Activated CD4-positive, alpha-beta T cell treated with anti-CD3 and anti-CD28 coated beads, Interleukin-2, amount 10 ng/mL, durations not matched to agents 7 days and 5 days (primary cell): Measurements from ENCODE around the gene IGSF3. TPM values are rescaled to one million over a fixed set of nuclear protein-coding genes. Genes with fewer than 3 reads are reported as not detected.

Source experiments
- CTCF ChIA-PET: fragments of 350-600 bp; sonication (Branson Sonifier 250); formaldehyde crosslinking; loops from one replicate; lab custom pipeline; 2021; ENCODE audit warnings: antibody characterized with exemption; lab: Charles Lee
- POLR2A ChIA-PET: fragments of 350-600 bp; sonication (Branson Sonifier 250); formaldehyde crosslinking; loops from one replicate; lab custom pipeline; 2021; ENCODE audit warnings: antibody characterized with exemption; lab: Charles Lee
- DNase-seq: peaks from one replicate; pipeline ENCODE4 v3.0.0-alpha.2; 2020
- H3K27ac Mint-ChIP-seq: one replicate; pipeline ENCODE4 v1.8.0; 2021; ENCODE audit warnings: mild to moderate bottlenecking, moderate library complexity, mixed read lengths
- H3K27me3 Mint-ChIP-seq: one replicate; pipeline ENCODE4 v1.8.0; 2021; ENCODE audit warnings: mixed read lengths
- H3K36me3 Mint-ChIP-seq: one replicate; pipeline ENCODE4 v1.8.0; 2021; ENCODE audit warnings: low read depth, mixed read lengths
- H3K4me1 Mint-ChIP-seq: one replicate; pipeline ENCODE4 v1.8.0; 2021; ENCODE audit warnings: mixed read lengths
- H3K4me3 Mint-ChIP-seq: one replicate; pipeline ENCODE4 v1.8.0; 2021; ENCODE audit warnings: mild to moderate bottlenecking, moderate library complexity, mixed read lengths
- H3K9me3 Mint-ChIP-seq: one replicate; pipeline ENCODE4 v1.8.0; 2021; ENCODE audit warnings: mixed read lengths
- total RNA-seq, 2 experiments: library from RNA; stranded (reverse); gene quantifications; one replicate each; pipeline ENCODE4 v1.2.3, GENCODE V29; 2021

The IGSF3 gene
- total RNA-seq, 2 experiments from 2014 or later = 0.35 to 0.77 TPM

GRCh38 chr1:116681343-116681899 is 13.9 kb upstream of the IGSF3 start:
- Mint-ChIP-seq H3K27me3 (peaks cover 15% of the 10 kb centered on the region), H3K4me3 (no peak overlapping the region), H3K36me3 (no peaks in the 10 kb centered on the region), H3K9me3 (no peaks in the 10 kb centered on the region), H3K4me1 (no peaks in the 10 kb centered on the region), H3K27ac (no peak overlapping the region)
- ChIA-PET CTCF (interaction anchor here (1.6 kb wide), 1 partner anchor 36 kb away, joined by 4 read pairs; no protein-coding TSS in a partner anchor), POLR2A (no interaction called here)
- no peak for DNase-seq

- no peaks in the 10 kb centered on the region for H3K4me1 Mint-ChIP-seq
- no peak overlapping the region for H3K27ac Mint-ChIP-seq
- POLR2A ChIA-PET = no interaction called here
- H3K36me3 Mint-ChIP-seq = no peaks in the 10 kb centered on the region
- no peak overlapping the region for H3K4me3 Mint-ChIP-seq
- CTCF ChIA-PET = interaction anchor here (0.8 to 1.6 kb wide), 2 partner anchors 37 to 98 kb away, joined by 3 to 4 read pairs; no protein-coding TSS in a partner anchor
- H3K27me3 Mint-ChIP-seq = peaks cover 17% of the 10 kb centered on the region
- DNase-seq = no peak
- H3K9me3 Mint-ChIP-seq = no peaks in the 10 kb centered on the region
These were observed 13.2 kb upstream of the IGSF3 start for GRCh38 chr1:116680752-116681151.

GRCh38 chr1:116679828-116680628 is 12.5 kb upstream of the IGSF3 start:
- Mint-ChIP-seq H3K27me3 (peaks cover 17% of the 10 kb centered on the region), H3K4me1 (no peaks in the 10 kb centered on the region), H3K36me3 (no peaks in the 10 kb centered on the region), H3K4me3 (no peak overlapping the region), H3K9me3 (no peaks in the 10 kb centered on the region), H3K27ac (no peak overlapping the region)
- ChIA-PET POLR2A (no interaction called here), CTCF (interaction anchor here (0.6 to 1.6 kb wide), 3 partner anchors 37 to 98 kb away, joined by 3 to 4 read pairs (median 4); no protein-coding TSS in a partner anchor)
- DNase-seq = no peak

- Mint-ChIP-seq H3K27ac (no peak overlapping the region), H3K36me3 (no peaks in the 10 kb centered on the region), H3K27me3 (peaks cover 19% of the 10 kb centered on the region), H3K9me3 (no peaks in the 10 kb centered on the region), H3K4me3 (no peak overlapping the region), H3K4me1 (no peaks in the 10 kb centered on the region)
- no peak for DNase-seq
- CTCF ChIA-PET = interaction anchor here (0.6 kb wide), 1 partner anchor 53 kb away, joined by 4 read pairs; no protein-coding TSS in a partner anchor
- POLR2A ChIA-PET = no interaction called here
These were observed 11.7 kb upstream of the IGSF3 start for GRCh38 chr1:116679091-116679827.

- H3K27ac Mint-ChIP-seq = no peak overlapping the region
- no peak for DNase-seq
- ChIA-PET POLR2A (no interaction called here), CTCF (no interaction called here)
- no peaks in the 10 kb centered on the region for H3K9me3 Mint-ChIP-seq
- H3K4me3 Mint-ChIP-seq = no peak overlapping the region
- peaks cover 24% of the 10 kb centered on the region for H3K27me3 Mint-ChIP-seq
- H3K36me3 Mint-ChIP-seq = no peaks in the 10 kb centered on the region
- no peaks in the 10 kb centered on the region for H3K4me1 Mint-ChIP-seq
These were observed 11.2 kb upstream of the IGSF3 start for GRCh38 chr1:116678732-116679090.

GRCh38 chr1:116677474-116678062 is 10.0 kb upstream of the IGSF3 start:
- CTCF ChIA-PET = interaction anchor here (0.6 to 1.4 kb wide), 4 partner anchors 12 to 683 kb away, joined by 3 to 5 read pairs (median 4); partner anchors contain the start of gene TTF2
- no peak for DNase-seq
- Mint-ChIP-seq H3K4me3 (no peak overlapping the region), H3K36me3 (no peaks in the 10 kb centered on the region), H3K27me3 (peaks cover 30% of the 10 kb centered on the region), H3K4me1 (peaks cover 1% of the 10 kb centered on the region), H3K9me3 (no peaks in the 10 kb centered on the region), H3K27ac (no peak overlapping the region)
- POLR2A ChIA-PET = no interaction called here

- POLR2A ChIA-PET = no interaction called here
- Mint-ChIP-seq H3K27me3 (peaks cover 34% of the 10 kb centered on the region), H3K36me3 (no peaks in the 10 kb centered on the region), H3K9me3 (no peaks in the 10 kb centered on the region), H3K27ac (no peak overlapping the region), H3K4me1 (peaks cover 1% of the 10 kb centered on the region), H3K4me3 (no peak overlapping the region)
- no peak for DNase-seq
- CTCF ChIA-PET = interaction anchor here (1.2 kb wide), 1 partner anchor 383 kb away, joined by 3 read pairs; the partner anchor contains the start of gene TTF2
These were observed 8.8 kb upstream of the IGSF3 start for GRCh38 chr1:116676291-116676690.

- H3K36me3 Mint-ChIP-seq = no peaks in the 10 kb centered on the region
- no peak overlapping the region for H3K4me3 Mint-ChIP-seq
- DNase-seq = no peak
- H3K27me3 Mint-ChIP-seq = peaks cover 35% of the 10 kb centered on the region
- CTCF ChIA-PET = no interaction called here
- peaks cover 1% of the 10 kb centered on the region for H3K4me1 Mint-ChIP-seq
- no peak overlapping the region for H3K27ac Mint-ChIP-seq
- no peaks in the 10 kb centered on the region for H3K9me3 Mint-ChIP-seq
- POLR2A ChIA-PET = no interaction called here
These were observed 7.2 kb upstream of the IGSF3 start for GRCh38 chr1:116674751-116675150.

- H3K27ac Mint-ChIP-seq = no peak overlapping the region
- ChIA-PET CTCF (interaction anchor here (2.0 kb wide), 1 partner anchor 15 kb away, joined by 4 read pairs; no protein-coding TSS in a partner anchor), POLR2A (no interaction called here)
- peaks cover 1% of the 10 kb centered on the region for H3K4me1 Mint-ChIP-seq
- no peaks in the 10 kb centered on the region for H3K36me3 Mint-ChIP-seq
- no peaks in the 10 kb centered on the region for H3K9me3 Mint-ChIP-seq
- no peak overlapping the region for H3K4me3 Mint-ChIP-seq
- peaks cover 37% of the 10 kb centered on the region for H3K27me3 Mint-ChIP-seq
- DNase-seq = no peak
These were observed 6.5 kb upstream of the IGSF3 start for GRCh38 chr1:116674011-116674531.

- no peak overlapping the region for H3K27ac Mint-ChIP-seq
- ChIA-PET POLR2A (no interaction called here), CTCF (interaction anchor here (1.0 to 2.0 kb wide), 4 partner anchors 10 to 98 kb away, joined by 3 to 8 read pairs (median 5); no protein-coding TSS in a partner anchor)
- no peaks in the 10 kb centered on the region for H3K36me3 Mint-ChIP-seq
- no peak overlapping the region for H3K4me3 Mint-ChIP-seq
- peaks cover 3% of the 10 kb centered on the region for H3K4me1 Mint-ChIP-seq
- H3K9me3 Mint-ChIP-seq = no peaks in the 10 kb centered on the region
- H3K27me3 Mint-ChIP-seq = peaks cover 37% of the 10 kb centered on the region
- DNase-seq = no peak
These were observed 4.4 kb upstream of the IGSF3 start for GRCh38 chr1:116671912-116672311.

- Mint-ChIP-seq H3K27me3 (peaks cover 38% of the 10 kb centered on the region), H3K9me3 (no peaks in the 10 kb centered on the region), H3K36me3 (no peaks in the 10 kb centered on the region), H3K4me3 (no peak overlapping the region), H3K27ac (no peak overlapping the region), H3K4me1 (peaks cover 8% of the 10 kb centered on the region)
- DNase-seq = no peak
- POLR2A ChIA-PET = interaction anchor here (0.7 kb wide), 1 partner anchor 167 kb away, joined by 3 read pairs; no protein-coding TSS in a partner anchor
- CTCF ChIA-PET = interaction anchor here (1.0 to 2.0 kb wide), 2 partner anchors 43 to 97 kb away, joined by 5 read pairs; no protein-coding TSS in a partner anchor
These were observed 3.7 kb upstream of the IGSF3 start for GRCh38 chr1:116671072-116671760.
